ENCODE measurements around the gene TMPRSS13. TPM values are rescaled to one million over a fixed set of nuclear protein-coding genes. Genes with fewer than 3 reads are reported as not detected.

Gene TMPRSS13
- total and polyA plus RNA-seq, 9 of the 15 experiments (the other 6 are each of a cell fraction or from before 2014, with no cell fraction given), result 0.11 to 0.29 (median 0.15) TPM

GRCh38 chr11:117906126-117906525 is 23.1 kb downstream of the TMPRSS13 start (continued):
- no peak for TF ChIP-seq E2F4 (CRISPR knock-in tag; IDR thresholded peaks at IDR 0.05; ENCODE audit: low read depth)
- no peak for TF ChIP-seq NKRF (IDR thresholded peaks at IDR 0.05; ENCODE audit: borderline replicate concordance)
- no peak for TF ChIP-seq ZC3H8 (IDR thresholded peaks at IDR 0.05)
- TF ChIP-seq HMBOX1 (IDR thresholded peaks at IDR 0.05), result no peak
- TF ChIP-seq SMC3 (conservative IDR thresholded peaks at IDR 0.05; ENCODE audit: insufficient read depth, low read depth, low read length), result no peak
- no peak for TF ChIP-seq ILF3 (IDR thresholded peaks at IDR 0.05; ENCODE audit: borderline replicate concordance)

- 28% methylated on average over 4 of the region's 4 CpGs for WGBS (ENCODE audit: insufficient coverage, low coverage, missing lambda C conversion rate)
- CTCF ChIA-PET (ENCODE audit: low intra/inter-chr PET ratio), result no interaction called here
Measured at GRCh38 chr11:117905524-117905923, 23.7 kb downstream of the TMPRSS13 start.

More at GRCh38 chr11:117905524-117905923, 23.7 kb downstream of the TMPRSS13 start:
- no peaks in the 10 kb centered on the region for H3K9me3 ChIP-seq (replicated peaks; ENCODE audit: control insufficient read depth, insufficient read depth, low read depth, low read length)
- H3K4me2 ChIP-seq (ENCODE audit: insufficient read depth, low read length), result no peak overlapping the region
- H3K4me1 ChIP-seq (replicated peaks in 1 of 2; ENCODE audit: control insufficient read depth in 2 of 2, insufficient read depth in 2 of 2, low read length in 2 of 2), result peaks cover 34% of the 10 kb centered on the region in 2 experiments; a peak in 4 of 5 replicates
- DNase-seq (ENCODE audit: extremely low read depth in 1 of 4, low spot score in 3 of 4) (no peak), FAIRE-seq (no peak), ATAC-seq (no peak)
- intact Hi-C loops (cut with micrococcal nuclease), result loop anchor here (5.0 kb wide), 2 partner anchors 88 to 147 kb away; no protein-coding TSS in a partner anchor
- H3K27me3 ChIP-seq (ENCODE audit: control insufficient read depth in 2 of 2, insufficient read depth in 2 of 2, low read length in 2 of 2), result peaks cover 12 to 17% of the 10 kb centered on the region in 2 experiments; a peak in 4 of 5 replicates
- H2AFZ ChIP-seq (ENCODE audit: low read depth, low read length), result 0 out of 2 replicates have a peak overlapping the region, but pooled peaks have one; percentile 6
- H3K9ac ChIP-seq (ENCODE audit: insufficient read depth in 1 of 2, low read depth in 2 of 2, low read length in 2 of 2), result no peak overlapping the region; a peak in 1 of 4 replicates
- TF ChIP-seq XRCC4 (IDR thresholded peaks at IDR 0.05; ENCODE audit: extremely low read depth, insufficient read depth, insufficient read length) (no peak), ZNF583 (CRISPR knock-in tag; IDR thresholded peaks at IDR 0.05) (no peak), ZNF518B (CRISPR knock-in tag; IDR thresholded peaks at IDR 0.05) (no peak), RBM39 (optimal IDR thresholded peaks at IDR 0.05; ENCODE audit: low read depth, low read length) (no peak), EWSR1 (IDR thresholded peaks at IDR 0.05; ENCODE audit: borderline replicate concordance, low read depth, partially characterized antibody) (no peak)
- BruUV-seq (replicated peaks), result no TSS peak
- in situ Hi-C loops (cut with MboI), result no loop called here
- no peaks in the 10 kb centered on the region for H3K9me1 ChIP-seq (ENCODE audit: control insufficient read depth, insufficient read depth, low read length)
- POLR2A ChIA-PET, result no interaction called here
- H3K79me2 ChIP-seq (ENCODE audit: control insufficient read depth, insufficient read depth, low read length), result peaks cover 8% of the 10 kb centered on the region; the same call in 2 of the 3 replicates
- no peak overlapping the region for H3K27ac ChIP-seq (ENCODE audit: extremely low read depth, low read depth, low read length)
- H4K20me1 ChIP-seq (replicated peaks; ENCODE audit: control insufficient read depth, insufficient read depth, low read length), result no peaks in the 10 kb centered on the region; the same call in 1 of the 2 replicates
- H3K36me3 ChIP-seq (ENCODE audit: control insufficient read depth, insufficient read depth, low read length), result no peaks in the 10 kb centered on the region
- no peak overlapping the region for H3K4me3 ChIP-seq

Measured in K562 (cell line).